DMS53 treated with DMSO at 0.1 percent for 48 hours (cell line): ENCODE results near the gene DAAM1.
A peak's percentile ranks its signal among the peaks of the same experiment; 100 is the strongest.

Source experiments
- DNase-seq: peaks from one replicate; lab custom pipeline; 2025; ENCODE audit not compliant: unreplicated experiment; lab: John Stamatoyannopoulos, UW

The DAAM1 gene

GRCh38 chr14:59215757-59216156 is 27.3 kb downstream of the DAAM1 start:
- DNase-seq: no peak

- no peak for DNase-seq
Measured at GRCh38 chr14:59217011-59217410, 28.5 kb downstream of the DAAM1 start.

DNA sequence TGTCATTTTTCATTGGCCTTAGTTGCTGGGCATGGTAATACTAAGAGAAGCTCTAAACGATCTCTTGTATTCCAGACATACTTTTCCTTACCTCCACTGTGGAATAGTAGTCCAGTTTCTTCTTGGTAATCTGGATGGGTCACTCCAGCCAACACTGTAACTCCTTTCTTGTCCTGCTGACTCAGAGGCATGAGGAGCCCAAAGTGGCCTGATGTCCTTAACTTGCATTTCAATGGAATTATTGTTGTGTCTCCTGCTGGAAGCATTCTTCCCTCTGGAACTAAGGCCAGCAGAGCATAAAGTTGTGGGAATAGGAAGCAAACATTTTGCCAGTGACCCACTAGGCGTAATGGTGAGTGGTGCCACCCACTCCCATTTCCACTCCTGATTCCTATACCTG is 33.1 kb downstream of the DAAM1 start:
- no peak for DNase-seq

DNA sequence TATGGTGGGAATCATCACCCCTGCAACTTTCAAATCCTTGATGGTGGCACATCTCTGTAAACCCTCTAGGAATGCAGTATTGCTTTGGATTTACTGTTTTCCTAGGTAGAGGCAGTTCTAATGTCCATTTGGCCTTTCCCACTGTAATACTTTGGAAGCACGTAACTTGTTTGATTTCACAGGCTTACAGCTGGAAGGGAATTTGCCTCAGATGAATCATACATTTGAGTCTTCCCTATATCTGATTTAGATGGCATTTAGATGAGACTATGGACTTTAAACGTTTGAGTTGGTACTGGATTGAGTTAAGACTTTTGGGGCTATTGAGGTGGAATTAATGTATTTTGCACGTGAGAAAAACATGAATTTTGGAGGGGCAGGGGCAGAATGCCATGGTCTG is 35.9 kb downstream of the DAAM1 start:
- DNase-seq: no peak

GRCh38 chr14:59225281-59225680 is 36.8 kb downstream of the DAAM1 start:
- no peak for DNase-seq

GRCh38 chr14:59228421-59228820 is 40.0 kb downstream of the DAAM1 start:
- no peak for DNase-seq

DNA sequence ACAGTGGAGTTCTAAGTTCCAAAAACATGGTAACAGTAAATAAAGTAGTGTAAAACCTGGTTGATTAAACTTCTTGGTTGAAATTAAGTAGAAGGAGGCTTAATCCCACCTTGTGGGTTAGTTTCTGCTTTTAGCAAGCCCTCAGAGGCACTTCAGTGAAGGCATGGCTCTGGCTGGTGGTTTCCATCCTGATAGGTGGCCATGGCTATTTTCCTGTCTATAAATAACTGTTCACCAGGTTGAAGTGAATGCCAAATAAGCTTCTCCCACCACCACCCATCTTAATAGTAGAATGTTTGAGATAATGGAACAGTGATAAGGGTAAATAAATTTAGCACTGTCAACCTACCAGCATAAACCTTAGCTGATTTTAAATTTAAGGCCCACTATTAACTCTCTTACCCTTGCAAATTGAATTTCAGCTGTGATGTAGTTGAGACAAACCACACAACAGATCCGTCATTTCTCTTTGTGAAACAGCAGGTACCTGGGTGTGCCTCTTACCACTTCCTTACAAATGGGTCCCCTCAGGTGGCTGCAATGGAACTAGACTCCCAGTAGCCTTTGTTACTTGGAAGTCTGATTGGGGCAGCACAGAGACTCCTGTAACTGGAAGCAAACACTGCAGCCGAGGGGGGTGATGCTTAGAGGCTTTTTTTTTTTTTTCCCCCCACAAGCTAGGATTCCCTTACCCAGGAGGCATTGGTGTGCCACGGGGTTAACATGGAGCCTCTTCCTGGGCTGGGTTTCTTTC is 41.4 kb downstream of the DAAM1 start:
- DNase-seq: no peak

DNA sequence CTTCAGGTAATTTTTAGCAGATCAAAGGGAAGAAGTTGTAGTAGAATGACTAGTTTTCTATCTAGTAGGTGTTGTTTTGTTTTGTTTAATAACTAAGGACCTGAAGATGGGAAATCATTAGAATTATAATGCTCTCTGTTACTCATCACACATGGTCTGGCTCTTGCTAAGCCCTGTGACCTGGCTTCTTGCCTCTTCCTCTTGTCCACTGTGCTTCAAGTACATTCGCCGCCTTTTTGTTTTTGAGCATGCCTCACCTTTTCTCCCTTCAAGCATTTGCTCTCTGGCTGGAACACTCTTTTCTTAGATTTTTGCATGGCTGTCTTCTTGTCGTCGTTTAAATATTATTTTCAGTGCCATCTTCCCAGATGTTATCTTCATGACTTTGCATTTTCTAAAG is 47.7 kb downstream of the DAAM1 start:
- DNase-seq: no peak

- DNase-seq: no peak
Measured at GRCh38 chr14:59238216-59238615, 49.7 kb downstream of the DAAM1 start.

DNA sequence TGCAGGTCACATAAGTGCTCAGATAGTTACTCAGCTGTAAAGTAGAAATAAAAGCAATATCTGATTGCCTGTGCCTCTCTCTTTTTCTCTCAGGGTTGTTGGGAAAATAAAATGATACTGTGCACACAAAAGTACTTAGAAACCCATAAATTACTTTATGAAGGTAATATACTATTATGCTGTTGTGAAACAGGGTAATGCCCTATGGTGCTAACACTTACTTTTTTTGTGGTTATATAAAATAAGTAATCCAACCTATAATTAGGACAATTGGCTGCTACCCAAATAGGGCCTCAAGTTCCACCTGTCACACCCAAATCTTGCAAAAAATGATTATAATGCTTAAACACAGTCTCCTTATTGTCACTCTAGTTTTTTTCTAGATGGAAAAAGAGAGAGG is 50.6 kb downstream of the DAAM1 start:
- DNase-seq: no peak

- no peak for DNase-seq
Measured at GRCh38 chr14:59240356-59240755, 51.9 kb downstream of the DAAM1 start.

DNA sequence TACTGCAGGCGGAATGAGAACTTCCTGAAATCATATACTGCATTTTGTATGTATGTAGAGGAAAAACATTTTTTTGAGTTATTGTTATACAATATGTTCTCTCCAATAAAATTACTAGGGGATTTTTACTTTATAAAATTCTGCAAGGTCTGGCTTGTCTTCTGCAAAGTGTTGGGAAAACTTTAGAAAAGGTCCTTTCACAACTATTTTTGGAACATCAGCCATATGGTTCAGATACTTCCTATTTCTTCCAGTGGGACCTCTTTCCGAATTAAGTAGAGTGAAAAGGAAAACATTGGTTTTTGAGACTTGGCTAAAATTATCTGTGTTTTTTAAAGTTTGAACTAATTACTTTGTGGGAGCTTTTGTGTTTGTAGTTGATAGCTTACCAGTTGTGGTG is 52.7 kb downstream of the DAAM1 start:
- DNase-seq: no peak

DNA sequence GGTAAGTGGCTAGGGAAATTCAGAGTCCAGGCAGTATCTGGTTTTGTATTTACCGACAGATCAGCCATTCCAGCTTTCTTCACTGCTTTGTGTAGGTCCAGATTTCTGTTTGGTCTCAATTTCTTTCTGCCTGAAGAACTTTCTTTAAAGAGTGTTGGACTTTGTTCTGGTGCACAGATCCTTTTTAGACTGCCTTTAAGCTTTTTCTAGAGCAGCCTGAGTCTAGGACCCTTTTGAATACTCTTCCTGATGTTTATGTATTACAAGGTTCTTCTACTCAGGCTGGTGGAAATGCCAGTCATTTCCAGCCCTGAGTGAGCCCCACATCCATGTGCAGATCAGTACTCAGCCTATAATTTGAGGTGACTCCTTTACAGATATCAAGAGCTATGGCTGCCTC is 54.7 kb downstream of the DAAM1 start:
- DNase-seq: no peak

GRCh38 chr14:59244581-59244980 is 56.1 kb downstream of the DAAM1 start:
- peak; percentile 77 for DNase-seq

GRCh38 chr14:59245809-59246295 is 57.4 kb downstream of the DAAM1 start:
- no peak for DNase-seq

- DNase-seq: no peak
Measured at GRCh38 chr14:59246566-59246965, 58.1 kb downstream of the DAAM1 start.

- peak; percentile 6 for DNase-seq
Measured at GRCh38 chr14:59247801-59248584, 59.5 kb downstream of the DAAM1 start.

DNA sequence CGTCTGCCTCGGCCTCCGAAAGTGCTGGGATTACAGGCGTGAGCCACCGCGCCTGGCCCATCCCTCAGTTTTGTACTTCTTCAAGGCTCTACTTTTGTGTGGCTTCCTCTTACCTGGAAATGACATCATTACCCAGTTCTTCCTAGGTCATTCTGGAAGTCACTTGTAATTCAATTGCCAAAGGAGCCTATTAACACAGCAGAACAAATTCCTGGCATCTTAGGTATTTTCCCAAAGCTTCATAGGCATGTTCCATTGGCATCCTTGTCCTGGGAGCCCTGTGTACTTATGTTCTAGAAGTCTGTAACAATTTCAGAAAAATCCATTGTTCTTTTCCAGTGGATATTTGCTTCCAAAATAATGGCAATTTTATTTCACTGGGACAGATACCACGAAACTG is 60.6 kb downstream of the DAAM1 start:
- DNase-seq: no peak

- DNase-seq: no peak
Measured at GRCh38 chr14:59251811-59252771, 63.6 kb downstream of the DAAM1 start.

DNA sequence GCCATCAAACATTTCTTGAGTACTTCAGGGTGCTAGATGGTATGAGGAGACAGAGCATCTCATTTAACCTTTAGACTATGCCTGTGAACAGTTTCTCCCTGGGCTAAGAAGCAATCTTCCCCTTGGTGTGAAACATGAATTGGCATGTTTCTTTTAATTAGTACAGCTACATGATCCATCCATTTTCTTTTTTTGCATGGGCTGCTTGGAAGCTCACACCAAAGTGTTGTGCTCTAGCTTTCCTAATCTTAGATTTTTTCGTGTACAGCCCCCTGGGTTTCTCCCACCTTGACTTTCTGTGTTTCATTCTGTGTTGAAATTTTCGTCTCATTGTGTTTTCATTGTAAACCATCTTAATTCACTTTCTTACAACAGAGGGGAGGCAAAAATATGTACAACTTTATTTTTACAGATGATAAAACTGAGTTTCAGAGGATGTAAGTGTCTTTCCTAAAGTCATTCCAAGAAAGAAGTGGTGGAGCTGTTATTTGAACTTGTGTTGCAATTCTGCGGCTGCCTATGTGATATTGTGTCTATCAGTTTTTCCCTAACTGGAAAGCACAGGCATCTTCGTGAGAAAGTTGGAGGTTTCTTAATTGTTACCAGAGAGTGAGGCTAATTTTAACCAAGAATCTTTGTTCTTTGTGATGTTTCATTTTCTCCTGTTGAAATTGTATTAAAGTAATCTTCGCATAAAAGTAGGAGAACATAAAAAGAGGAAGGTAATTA is 64.5 kb downstream of the DAAM1 start:
- no peak for DNase-seq

DNA sequence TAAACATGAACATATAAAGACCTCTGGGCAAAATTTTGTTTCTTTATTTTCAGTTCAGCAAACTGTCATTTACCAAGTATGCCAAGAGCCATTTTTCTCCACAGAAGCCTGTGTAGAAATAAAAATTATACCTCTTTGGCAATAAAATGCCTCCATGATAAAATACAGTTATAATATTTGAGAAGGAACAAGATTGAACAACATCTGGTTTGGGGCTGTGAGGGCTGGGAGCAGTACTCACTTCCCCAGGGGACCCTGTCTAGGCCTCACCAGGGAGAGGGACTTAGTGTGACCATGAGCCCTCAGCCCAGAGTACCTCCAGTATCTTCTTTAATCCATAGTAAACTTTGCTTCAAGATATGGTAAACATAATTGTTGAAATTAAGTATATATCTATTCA is 65.1 kb downstream of the DAAM1 start:
- no peak for DNase-seq
